Natural killer cell (primary cell): ENCODE measurements around the gene AGPAT3. TPM values are rescaled to one million over a fixed set of nuclear protein-coding genes. Genes with fewer than 3 reads are reported as not detected.

ENCODE experiments used
- ATAC-seq, 3 donors: fragments of 150-1000 bp in 2 of 3; fragments of 200-7000 bp in 1 of 3; cut with Tn5 transposase; 1 replicate in 1 of 3; 2 replicates in 2 of 3; pipeline ENCODE4 v1.10.0; 2021; ENCODE audit warnings: mild to moderate bottlenecking in 2 of 3, moderate library complexity in 2 of 3
- DNase-seq, 2 donors: peaks; one replicate each; pipeline versions ENCODE4 v3.0.0 to v3.0.0-alpha.2; 2013 to 2021; ENCODE audit warnings: mixed read lengths in 1 of 2
- H3K27ac ChIP-seq: one replicate; pipeline ENCODE4 v1.5.1; 2013; ENCODE audit warnings: mild to moderate bottlenecking, low read length
- H3K27me3 ChIP-seq: one replicate; pipeline ENCODE4 v1.6.1; 2013; ENCODE audit warnings: low read length; ENCODE audit not compliant: control insufficient read depth, insufficient read depth
- H3K36me3 ChIP-seq: one replicate; pipeline ENCODE4 v1.6.1; 2013; ENCODE audit warnings: low read length; ENCODE audit not compliant: control insufficient read depth, insufficient read depth
- H3K4me1 ChIP-seq: one replicate; pipeline ENCODE4 v1.6.1; 2013; ENCODE audit warnings: low read length; ENCODE audit not compliant: control insufficient read depth, insufficient read depth
- H3K4me3 ChIP-seq: one replicate; pipeline ENCODE4 v1.5.1; 2013; ENCODE audit warnings: low read length
- H3K9me3 ChIP-seq: one replicate; pipeline ENCODE4 v1.6.1; 2013; ENCODE audit warnings: low read length; ENCODE audit not compliant: control insufficient read depth, insufficient read depth
- H3K27ac Mint-ChIP-seq, 2 donors: one replicate each; pipeline ENCODE4 v1.8.0; 2022; ENCODE audit warnings: mild to moderate bottlenecking in 2 of 2, mixed read lengths in 2 of 2, moderate library complexity in 1 of 2
- H3K27me3 Mint-ChIP-seq, 2 donors: one replicate each; pipeline ENCODE4 v1.8.0; 2022; ENCODE audit warnings: low read depth in 2 of 2, mixed read lengths in 2 of 2
- H3K36me3 Mint-ChIP-seq: one replicate; pipeline ENCODE4 v1.8.0; 2022; ENCODE audit warnings: mixed read lengths
- H3K4me1 Mint-ChIP-seq, 2 donors: one replicate each; pipeline ENCODE4 v1.8.0; 2022; ENCODE audit warnings: mixed read lengths in 2 of 2
- H3K4me3 Mint-ChIP-seq: one replicate; pipeline ENCODE4 v1.8.0; 2022; ENCODE audit warnings: mild to moderate bottlenecking, moderate library complexity, mixed read lengths
- H3K9me3 Mint-ChIP-seq, 2 donors: one replicate each; pipeline ENCODE4 v1.8.0; 2022; ENCODE audit warnings: mixed read lengths in 2 of 2
- WGBS: methylation state at CpG from one replicate; pipeline ENCODE4 v1.1.7; 2013; ENCODE audit warnings: missing lambda C conversion rate; ENCODE audit not compliant: insufficient coverage; 5-methylcytosine and 5-hydroxymethylcytosine counted together
- intact Hi-C: fragments of 100-400 bp; cut with micrococcal nuclease; formaldehyde crosslinking; loops from one replicate; pipeline ENCODE4 v1.14.2; 2022
- total RNA-seq, 4 donors: library from RNA; stranded (reverse); fragments of 120-200 nt in 1 of 4; gene quantifications; one replicate each; pipeline versions ENCODE4 v1.2.3 to v1.2.4, GENCODE V29; 2013 to 2022
- TF ChIP-seq, protein P1 (sequence below): fragments of 200-600 bp; IDR thresholded peaks from one replicate; pipeline ENCODE4 v1.8.0; 2022; ENCODE audit warnings: antibody characterized with exemption

The AGPAT3 gene
- total RNA-seq, 3 donors from 2014 or later (not counting 1 experiment from before 2014, with no cell fraction given): 39.5 to 45.7 (median 42.3) TPM

DNA sequence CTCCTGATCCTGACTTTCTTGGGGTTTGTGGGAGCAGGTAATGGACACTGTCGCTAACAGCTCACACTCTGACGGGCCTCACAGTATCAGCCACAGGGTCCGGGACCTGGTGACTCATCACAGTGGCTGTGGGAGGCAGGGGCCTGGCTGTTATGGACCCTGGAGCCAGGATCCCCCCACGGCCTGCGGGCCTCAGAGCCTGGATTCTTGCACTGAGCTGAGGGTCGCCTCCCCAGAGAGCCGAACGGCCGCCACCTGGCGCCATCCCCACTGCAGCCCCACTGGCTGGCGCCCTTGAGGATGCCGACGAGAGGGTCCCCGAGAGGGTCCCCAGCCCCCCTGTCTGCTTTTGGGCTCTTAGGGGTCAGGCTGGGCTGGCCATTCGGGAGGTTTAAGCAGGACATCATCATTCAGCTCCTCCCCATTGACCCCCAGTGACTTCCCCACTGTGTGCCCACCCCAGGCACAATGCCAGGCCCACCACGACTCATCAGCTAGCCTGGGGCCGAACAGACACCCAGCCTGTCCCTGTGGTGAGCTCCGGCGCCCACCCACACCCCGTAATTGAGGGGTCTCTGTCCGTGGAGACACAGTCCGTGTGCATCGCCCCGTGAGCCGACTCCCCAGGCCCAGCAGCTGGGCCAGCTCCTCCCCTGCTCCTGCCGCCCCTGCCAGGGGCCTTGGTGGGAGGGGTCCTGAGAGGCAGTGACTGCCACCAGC lies 116.3 kb downstream of the AGPAT3 start:
- Mint-ChIP-seq H3K36me3 (no peaks in the 10 kb centered on the region), H3K4me3 (no peak overlapping the region), H3K27ac (no peak overlapping the region), H3K9me3 (no peaks in the 10 kb centered on the region), H3K27me3 (no peaks in the 10 kb centered on the region), H3K4me1 (peaks cover 21 to 28% of the 10 kb centered on the region in 2 donors)
- Histone ChIP-seq H3K4me3 (no peak overlapping the region), H3K27me3 (no peaks in the 10 kb centered on the region), H3K27ac (no peak overlapping the region), H3K36me3 (peaks cover 8% of the 10 kb centered on the region), H3K4me1 (peaks cover 5% of the 10 kb centered on the region), H3K9me3 (no peaks in the 10 kb centered on the region)
- intact Hi-C loops: no loop called here
- 95% methylated on average over 26 of the region's 26 CpGs for WGBS
- ATAC-seq (no peak), DNase-seq (no peak)
- TF ChIP-seq, protein P1, sequence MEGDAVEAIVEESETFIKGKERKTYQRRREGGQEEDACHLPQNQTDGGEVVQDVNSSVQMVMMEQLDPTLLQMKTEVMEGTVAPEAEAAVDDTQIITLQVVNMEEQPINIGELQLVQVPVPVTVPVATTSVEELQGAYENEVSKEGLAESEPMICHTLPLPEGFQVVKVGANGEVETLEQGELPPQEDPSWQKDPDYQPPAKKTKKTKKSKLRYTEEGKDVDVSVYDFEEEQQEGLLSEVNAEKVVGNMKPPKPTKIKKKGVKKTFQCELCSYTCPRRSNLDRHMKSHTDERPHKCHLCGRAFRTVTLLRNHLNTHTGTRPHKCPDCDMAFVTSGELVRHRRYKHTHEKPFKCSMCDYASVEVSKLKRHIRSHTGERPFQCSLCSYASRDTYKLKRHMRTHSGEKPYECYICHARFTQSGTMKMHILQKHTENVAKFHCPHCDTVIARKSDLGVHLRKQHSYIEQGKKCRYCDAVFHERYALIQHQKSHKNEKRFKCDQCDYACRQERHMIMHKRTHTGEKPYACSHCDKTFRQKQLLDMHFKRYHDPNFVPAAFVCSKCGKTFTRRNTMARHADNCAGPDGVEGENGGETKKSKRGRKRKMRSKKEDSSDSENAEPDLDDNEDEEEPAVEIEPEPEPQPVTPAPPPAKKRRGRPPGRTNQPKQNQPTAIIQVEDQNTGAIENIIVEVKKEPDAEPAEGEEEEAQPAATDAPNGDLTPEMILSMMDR: no peak

DNA sequence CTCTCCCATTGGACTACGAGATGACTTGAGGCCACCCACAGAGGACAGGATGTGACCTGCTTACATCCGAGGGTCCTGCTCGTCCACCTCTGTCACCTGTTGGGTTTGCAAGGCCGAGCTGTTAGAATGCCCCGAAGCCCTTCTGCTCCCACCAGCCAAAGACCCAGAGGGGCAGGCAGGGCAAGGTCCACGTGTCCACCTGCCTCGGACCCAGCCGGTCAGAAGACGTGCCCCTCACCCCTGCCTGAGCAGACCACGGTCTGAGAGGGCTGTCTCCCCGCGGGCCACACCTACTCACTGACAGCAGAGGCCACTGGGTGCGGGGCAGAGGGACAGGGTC lies 116.8 kb downstream of the AGPAT3 start:
- peaks cover 25 to 28% of the 10 kb centered on the region in 2 donors for H3K4me1 Mint-ChIP-seq
- no peaks in the 10 kb centered on the region for H3K9me3 Mint-ChIP-seq
- intact Hi-C loops: no loop called here
- no peak overlapping the region for H3K4me3 Mint-ChIP-seq
- ATAC-seq (no peak), DNase-seq (no peak)
- no peak overlapping the region for H3K27ac Mint-ChIP-seq
- no peaks in the 10 kb centered on the region for H3K9me3 ChIP-seq
- no peaks in the 10 kb centered on the region for H3K27me3 ChIP-seq
- H3K36me3 ChIP-seq: peaks cover 8% of the 10 kb centered on the region
- no peak overlapping the region for H3K4me3 ChIP-seq
- H3K36me3 Mint-ChIP-seq: no peaks in the 10 kb centered on the region
- TF ChIP-seq, protein P1: no peak
- WGBS: 94% methylated on average over 13 of the region's 13 CpGs
- H3K27ac ChIP-seq: no peak overlapping the region
- H3K27me3 Mint-ChIP-seq: peaks cover 0 to 2% of the 10 kb centered on the region in 2 donors
- peaks cover 5% of the 10 kb centered on the region for H3K4me1 ChIP-seq

DNA sequence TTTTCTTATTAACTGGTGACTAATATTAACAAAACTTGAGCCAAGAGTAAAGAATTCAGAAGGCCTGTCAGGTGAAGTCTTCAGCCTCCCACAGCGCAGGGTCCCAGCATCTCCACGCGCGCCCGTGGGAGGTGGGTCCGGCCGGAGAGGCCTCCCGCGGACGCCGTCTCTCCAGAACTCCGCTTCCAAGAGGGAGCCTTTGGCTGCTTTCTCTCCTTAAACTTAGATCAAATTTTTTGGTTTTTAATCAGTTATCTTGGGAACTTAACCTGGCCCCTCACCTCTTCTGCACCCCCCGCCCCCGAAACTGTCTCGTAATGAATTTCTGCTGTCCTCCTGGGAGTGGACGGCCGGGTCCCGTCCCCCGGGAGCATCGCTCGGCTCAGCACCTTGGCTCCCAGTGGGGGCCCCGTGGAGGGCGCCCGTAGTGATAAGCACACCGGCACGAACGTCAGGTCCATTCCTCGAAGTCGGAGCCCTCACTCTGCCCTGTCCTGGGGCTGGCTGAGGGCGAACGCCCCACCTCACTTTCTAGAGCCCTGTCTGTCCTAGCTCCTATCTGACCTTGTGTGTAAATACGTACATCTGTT lies 117.6 kb downstream of the AGPAT3 start:
- Histone ChIP-seq H3K4me3 (no peak overlapping the region), H3K4me1 (peaks cover 5% of the 10 kb centered on the region), H3K27me3 (no peaks in the 10 kb centered on the region), H3K9me3 (no peaks in the 10 kb centered on the region), H3K27ac (no peak overlapping the region), H3K36me3 (peaks cover 8% of the 10 kb centered on the region)
- H3K27me3 Mint-ChIP-seq: peaks cover 0 to 2% of the 10 kb centered on the region in 2 donors
- H3K4me1 Mint-ChIP-seq: peaks cover 18 to 20% of the 10 kb centered on the region in 2 donors
- ATAC-seq (no peak), DNase-seq (no peak)
- TF ChIP-seq, protein P1: no peak
- 98% methylated on average over 32 of the region's 32 CpGs for WGBS
- H3K27ac Mint-ChIP-seq: no peak overlapping the region
- H3K9me3 Mint-ChIP-seq: no peaks in the 10 kb centered on the region
- no peak overlapping the region for H3K4me3 Mint-ChIP-seq
- no peaks in the 10 kb centered on the region for H3K36me3 Mint-ChIP-seq
- intact Hi-C loops: no loop called here
